Uterus (tissue), 4 donors: ENCODE results near the gene PI4KA. TPM values are rescaled to one million over a fixed set of nuclear protein-coding genes. Genes with fewer than 3 reads are reported as not detected.

Experiments
- DNase-seq, 2 donors: peaks; one replicate each; pipeline ENCODE4 v3.0.0-alpha.2; 2019 to 2020
- H3K27ac ChIP-seq, 2 donors: fragments of 200-600 bp; sonication (generic); 1 replicate in 1 of 2; 2 replicates in 1 of 2; pipeline ENCODE4 v1.5.1; 2016 to 2018
- H3K27me3 ChIP-seq, 2 donors: fragments of 200-600 bp; sonication (generic); one replicate each; pipeline ENCODE4 v1.5.1; 2018 to 2019; ENCODE audit warnings: control low read depth in 1 of 2
- H3K36me3 ChIP-seq, 2 donors: fragments of 200-600 bp; sonication (generic); one replicate each; pipeline ENCODE4 v1.5.1; 2019; ENCODE audit warnings: control low read depth in 1 of 2
- H3K4me1 ChIP-seq, 2 donors: fragments of 200-600 bp; sonication (generic); one replicate each; pipeline ENCODE4 v1.5.1; 2018 to 2019; ENCODE audit warnings: control low read depth in 1 of 2
- H3K4me3 ChIP-seq, 2 donors: fragments of 200-600 bp; sonication (generic); 1 replicate in 1 of 2; 2 replicates in 1 of 2; pipeline ENCODE4 v1.5.1; 2018 to 2019; ENCODE audit warnings: mild to moderate bottlenecking in 1 of 2
- H3K9me3 ChIP-seq, 2 donors: fragments of 200-600 bp; sonication (generic); one replicate each; pipeline ENCODE4 v1.5.1; 2019; ENCODE audit warnings: control low read depth in 1 of 2
- CTCF ChIP-seq, 4 experiments: fragments of 200-600 bp in 2 of 4; fragments of 450-650 bp in 2 of 4; sonication (generic) in 2 of 4; IDR thresholded peaks; one replicate each; pipeline ENCODE4 v1.5.1; 2016 to 2019; ENCODE audit warnings: antibody characterized with exemption in 4 of 4, mild to moderate bottlenecking in 2 of 4, moderate library complexity in 1 of 4
- POLR2A ChIP-seq, 2 donors: fragments of 450-650 bp; IDR thresholded peaks; one replicate each; pipeline ENCODE4 v1.6.1; 2016; ENCODE audit warnings: antibody characterized with exemption in 2 of 2, mild to moderate bottlenecking in 1 of 2, moderate library complexity in 1 of 2
- intact Hi-C: fragments of 100-400 bp; cut with DNase I; formaldehyde crosslinking; loops from one replicate; pipeline ENCODE4 v1.15.1; 2023; ENCODE audit warnings: low total_unique reads
- total RNA-seq, 4 donors: library from RNA; depleted of rRNA in 3 of 4; stranded (reverse); fragments of >200 nt in 3 of 4; gene quantifications; one replicate each; pipeline versions ENCODE4 v1.1.0 to v1.2.4, GENCODE V29; 2014 to 2023
- donor health status: DM: yes; HTN: yes; CAD: no.

The PI4KA gene
- total RNA-seq, 4 donors from 2014 or later, result 48.9 to 238 (median 108) TPM

DNA sequence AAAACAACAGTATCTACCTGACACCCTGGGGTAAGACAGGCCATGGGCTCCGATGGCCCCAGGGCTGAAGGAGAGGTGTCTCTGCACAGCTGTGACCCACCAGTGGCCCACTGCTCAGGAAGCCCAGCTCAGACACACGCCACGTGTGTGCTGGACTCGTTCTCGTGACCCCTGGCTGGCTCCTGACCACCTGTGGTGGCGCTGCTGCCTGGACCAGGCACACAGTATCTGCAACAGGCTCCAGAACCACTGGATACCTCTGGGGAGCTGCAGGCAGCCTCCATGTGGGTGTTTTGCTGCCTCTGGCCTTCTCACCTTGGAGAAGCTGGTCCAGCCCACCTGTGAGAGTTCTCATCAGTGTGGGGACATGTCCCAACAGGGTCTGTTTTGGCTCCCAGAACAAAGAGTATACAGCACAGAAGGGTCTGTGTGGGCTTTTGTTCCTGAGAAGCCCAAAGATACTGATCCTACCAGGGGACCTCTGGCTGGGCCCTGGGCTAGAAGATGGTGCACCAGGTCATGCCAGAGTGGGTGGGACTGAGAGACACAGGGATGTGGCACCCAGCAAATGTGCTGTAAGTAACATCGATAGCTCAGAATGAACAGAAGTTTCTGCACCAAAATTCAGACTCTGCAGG is 106.4 kb downstream of the PI4KA start:
- Histone ChIP-seq H3K27ac (no peak overlapping the region), H3K4me1 (no peaks in the 10 kb centered on the region), H3K4me3 (no peak overlapping the region), H3K36me3 (no peaks in the 10 kb centered on the region), H3K27me3 (no peaks in the 10 kb centered on the region), H3K9me3 (no peaks in the 10 kb centered on the region)
- intact Hi-C loops, result no loop called here
- TF ChIP-seq POLR2A (IDR thresholded peaks at IDR 0.05), result no peak
- TF ChIP-seq CTCF (IDR thresholded peaks at IDR 0.05), result no peak
- DNase-seq, result no peak

GRCh38 chr22:20751185-20751851 is 107.3 kb downstream of the PI4KA start:
- intact Hi-C loops, result no loop called here
- H3K27me3 ChIP-seq, result no peaks in the 10 kb centered on the region
- no peak for TF ChIP-seq CTCF (IDR thresholded peaks at IDR 0.05)
- TF ChIP-seq POLR2A (IDR thresholded peaks at IDR 0.05), result no peak
- H3K9me3 ChIP-seq, result no peaks in the 10 kb centered on the region
- H3K27ac ChIP-seq, result peak overlapping the region in 1 of 2 donors; percentile 5
- no peaks in the 10 kb centered on the region for H3K36me3 ChIP-seq
- H3K4me3 ChIP-seq, result no peak overlapping the region
- H3K4me1 ChIP-seq, result no peaks in the 10 kb centered on the region
- no peak for DNase-seq

- Histone ChIP-seq H3K36me3 (no peaks in the 10 kb centered on the region), H3K27me3 (no peaks in the 10 kb centered on the region)
- intact Hi-C loops, result no loop called here
These were observed 108.0 kb downstream of the PI4KA start for GRCh38 chr22:20750461-20751184.

GRCh38 chr22:20749453-20749852 is 109.2 kb downstream of the PI4KA start:
- no peaks in the 10 kb centered on the region for H3K9me3 ChIP-seq
- H3K36me3 ChIP-seq, result no peaks in the 10 kb centered on the region
- TF ChIP-seq CTCF (IDR thresholded peaks at IDR 0.05) (no peak), POLR2A (IDR thresholded peaks at IDR 0.05) (no peak)
- H3K27me3 ChIP-seq, result no peaks in the 10 kb centered on the region
- H3K27ac ChIP-seq, result no peak overlapping the region
- no peak for DNase-seq
- no peak overlapping the region for H3K4me3 ChIP-seq
- H3K4me1 ChIP-seq, result no peaks in the 10 kb centered on the region
- intact Hi-C loops, result no loop called here

More at GRCh38 chr22:20750461-20751184, 108.0 kb downstream of the PI4KA start:
- no peak for TF ChIP-seq POLR2A (IDR thresholded peaks at IDR 0.05)
- TF ChIP-seq CTCF (IDR thresholded peaks at IDR 0.05), result no peak
- DNase-seq, result peak; percentile 61 to 66
- H3K4me3 ChIP-seq, result no peak overlapping the region
- H3K4me1 ChIP-seq, result no peaks in the 10 kb centered on the region
- no peaks in the 10 kb centered on the region for H3K9me3 ChIP-seq
- peak overlapping the region in 1 of 2 donors; percentile 5 for H3K27ac ChIP-seq
